ENCODE measurements around the gene SLC28A1.
A peak's percentile ranks its signal among the peaks of the same experiment; 100 is the strongest.
"Not testable (repeated sequence)": the region's sequence is repeated elsewhere in the genome, so short reads cannot be mapped to it uniquely, and the experiment has no call there.

The SLC28A1 gene

GRCh38 chr15:84910928-84911623 is 26.6 kb downstream of the SLC28A1 start:
- DNase-seq: no peak

- DNase-seq: no peak
Measured at GRCh38 chr15:84911879-84912660, 27.6 kb downstream of the SLC28A1 start.

- DNase-seq: no peak
Measured at GRCh38 chr15:84913360-84913723, 28.9 kb downstream of the SLC28A1 start.

GRCh38 chr15:84914351-84914750 is 29.9 kb downstream of the SLC28A1 start:
- DNase-seq: no peak

GRCh38 chr15:84914909-84915605 is 30.6 kb downstream of the SLC28A1 start:
- DNase-seq: peak; percentile 16

GRCh38 chr15:84915606-84915958 is 31.1 kb downstream of the SLC28A1 start:
- DNase-seq: no peak

- no peak for DNase-seq
Measured at GRCh38 chr15:84917452-84917851, 33.0 kb downstream of the SLC28A1 start.

GRCh38 chr15:84919106-84919667 is 34.7 kb downstream of the SLC28A1 start:
- no peak for DNase-seq

GRCh38 chr15:84921121-84921520 is 36.7 kb downstream of the SLC28A1 start:
- DNase-seq: no peak

GRCh38 chr15:84922530-84922929 is 38.1 kb downstream of the SLC28A1 start:
- no peak for DNase-seq

GRCh38 chr15:84924077-84924731 is 39.7 kb downstream of the SLC28A1 start:
- DNase-seq: no peak

- not testable (repeated sequence) for DNase-seq
Measured at GRCh38 chr15:84924821-84925569, 40.5 kb downstream of the SLC28A1 start.

- DNase-seq: no peak
Measured at GRCh38 chr15:84925906-84926305, 41.4 kb downstream of the SLC28A1 start.

- no peak for DNase-seq
Measured at GRCh38 chr15:84926491-84927230, 42.2 kb downstream of the SLC28A1 start.

GRCh38 chr15:84928843-84929168 is 44.3 kb downstream of the SLC28A1 start:
- no peak for DNase-seq

- no peak for DNase-seq
Measured at GRCh38 chr15:84929795-84930603, 45.5 kb downstream of the SLC28A1 start.

- DNase-seq: no peak
Measured at GRCh38 chr15:84934942-84935729, 50.7 kb downstream of the SLC28A1 start.

- no peak for DNase-seq
Measured at GRCh38 chr15:84937144-84937543, 52.7 kb downstream of the SLC28A1 start.

- no peak for DNase-seq
Measured at GRCh38 chr15:84938726-84939125, 54.3 kb downstream of the SLC28A1 start.

- no peak for DNase-seq
Measured at GRCh38 chr15:84940399-84940798, 55.9 kb downstream of the SLC28A1 start.
